Mucosa of descending colon (tissue), 3 donors: Measurements from ENCODE around the gene PTPRD. TPM values are rescaled to one million over a fixed set of nuclear protein-coding genes. Genes with fewer than 3 reads are reported as not detected.

ENCODE experiments used
- ATAC-seq: fragments of 200-7000 bp; cut with Tn5 transposase; one replicate; pipeline ENCODE4 v1.9.1; 2020; ENCODE audit warnings: mild to moderate bottlenecking, moderate library complexity
- DNase-seq, 3 donors: peaks; one replicate each; pipeline ENCODE4 v3.0.0-alpha.2; 2020
- H3K36me3 ChIP-seq: fragments of 200-600 bp; one replicate; pipeline ENCODE4 v1.8.0; 2021; ENCODE audit warnings: low read depth, mild to moderate bottlenecking
- H3K4me1 ChIP-seq: fragments of 200-600 bp; one replicate; pipeline ENCODE4 v1.8.0; 2021; ENCODE audit warnings: low read depth, mild to moderate bottlenecking
- H3K4me3 ChIP-seq: fragments of 200-600 bp; one replicate; pipeline ENCODE4 v1.8.0; 2021; ENCODE audit warnings: mild to moderate bottlenecking
- H3K9me3 ChIP-seq: fragments of 200-600 bp; one replicate; pipeline ENCODE4 v1.8.0; 2021; ENCODE audit warnings: mild to moderate bottlenecking
- CTCF ChIP-seq: fragments of 200-600 bp; IDR thresholded peaks from one replicate; pipeline ENCODE4 v1.8.0; 2022; ENCODE audit warnings: antibody characterized with exemption, mild to moderate bottlenecking
- intact Hi-C, 2 donors: fragments of 100-400 bp; cut with DNase I in 1 of 2; cut with micrococcal nuclease in 1 of 2; formaldehyde crosslinking; loops; one replicate each; pipeline versions ENCODE4 v1.11.0 to v1.11.1; 2022; cut with DNase I, micrococcal nuclease
- total RNA-seq, 3 donors: library from RNA; stranded (reverse); fragmentation: NEBNext Ultra II Directional in 2 of 3; extraction: Animal tissue kit (Norgen Biotek cat#: 25700) in 2 of 3; gene quantifications; one replicate each; pipeline versions ENCODE4 v1.2.1 to v1.2.4, GENCODE V29; 2021 to 2023
- donor health status: DM: no; HTN: no; CAD: no; lungs with moderate emphysema.
- donor health status: DM: no; HTN: no; CAD: no.
- donor health status: DM: no; HTN: yes; CAD: no.

The PTPRD gene
- total RNA-seq, 3 donors from 2014 or later: 52.7 to 128 (median 113) TPM

DNA sequence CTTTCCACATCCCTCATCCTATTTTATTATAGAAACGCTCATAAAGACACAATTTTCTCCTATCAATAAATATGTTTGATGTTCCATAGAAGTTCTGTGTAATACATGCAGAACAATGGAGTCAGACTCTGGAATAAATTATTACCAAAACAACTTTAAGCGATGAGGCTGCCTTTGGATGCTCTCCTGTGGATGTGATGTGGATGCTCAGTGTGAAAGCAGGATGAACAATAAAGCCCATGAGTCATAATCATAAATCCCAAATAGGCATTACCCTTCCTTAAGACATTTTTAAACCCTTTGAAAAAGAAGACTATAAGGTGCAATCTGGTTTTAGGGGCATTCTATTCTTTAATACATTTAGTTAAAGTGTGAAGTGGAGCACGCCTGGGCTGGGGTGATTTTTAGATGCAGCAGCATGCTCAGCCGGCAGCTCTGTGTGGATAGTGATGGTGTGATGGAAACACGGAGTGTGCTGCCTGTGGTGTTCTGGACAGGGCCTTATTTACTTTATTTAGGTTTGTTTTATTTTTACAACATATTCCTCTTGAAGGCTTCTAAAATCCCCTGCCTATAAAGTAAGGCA is 991.4 kb downstream of the PTPRD start:
- Histone ChIP-seq H3K4me1 (no peaks in the 10 kb centered on the region), H3K9me3 (no peaks in the 10 kb centered on the region), H3K4me3 (no peak overlapping the region), H3K36me3 (no peaks in the 10 kb centered on the region)
- no peak for DNase-seq
- ATAC-seq: no peak
- intact Hi-C loops: no loop called here
- no peak for TF ChIP-seq CTCF

DNA sequence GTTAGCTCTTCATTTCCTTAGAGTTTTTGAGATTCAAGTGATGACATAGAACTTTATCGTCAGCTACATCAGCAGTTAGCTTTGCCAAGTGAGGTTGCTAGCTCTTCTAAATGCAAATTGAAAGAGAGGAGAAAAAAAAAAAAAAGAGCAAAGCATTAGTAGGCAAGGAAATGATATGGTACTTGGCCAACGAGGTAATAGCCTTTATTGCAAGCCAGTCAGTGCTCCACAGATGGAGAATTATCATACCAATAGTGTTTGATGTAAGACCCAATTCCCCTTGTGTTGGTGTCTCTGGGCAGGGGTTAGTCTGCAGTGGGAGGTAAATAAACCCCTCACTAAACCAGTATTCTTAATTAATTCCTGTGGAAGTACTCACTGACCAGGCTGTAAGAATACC is 992.1 kb downstream of the PTPRD start:
- ATAC-seq (no peak), DNase-seq (no peak)
- Histone ChIP-seq H3K9me3 (no peaks in the 10 kb centered on the region), H3K4me3 (no peak overlapping the region), H3K4me1 (no peaks in the 10 kb centered on the region), H3K36me3 (no peaks in the 10 kb centered on the region)
- no peak for TF ChIP-seq CTCF
- intact Hi-C loops: no loop called here

GRCh38 chr9:9615086-9615485 is 997.7 kb downstream of the PTPRD start:
- DNase-seq (no peak), ATAC-seq (no peak)
- Histone ChIP-seq H3K4me1 (no peaks in the 10 kb centered on the region), H3K9me3 (no peaks in the 10 kb centered on the region), H3K36me3 (no peaks in the 10 kb centered on the region), H3K4me3 (no peak overlapping the region)
- no peak for TF ChIP-seq CTCF
- intact Hi-C loops: no loop called here

DNA sequence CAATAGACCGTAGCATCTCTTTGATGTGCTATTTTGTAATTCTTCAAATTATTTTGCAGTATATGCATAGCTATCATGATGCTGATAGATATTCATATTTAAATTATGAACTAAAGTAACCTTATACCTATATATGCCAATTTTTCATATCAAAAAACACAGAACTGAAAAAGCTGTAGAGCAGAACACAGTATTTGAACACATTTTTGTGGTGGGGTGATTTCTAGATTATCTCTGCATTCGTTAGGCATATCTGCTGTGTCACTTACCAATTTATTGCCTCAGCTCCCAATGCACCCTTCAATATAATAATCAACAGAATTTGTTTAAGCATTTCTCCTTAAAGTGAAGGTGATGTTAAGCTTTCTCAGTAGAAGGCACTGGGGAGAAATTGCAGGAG is 998.2 kb downstream of the PTPRD start:
- Histone ChIP-seq H3K9me3 (no peaks in the 10 kb centered on the region), H3K4me3 (no peak overlapping the region), H3K36me3 (no peaks in the 10 kb centered on the region), H3K4me1 (no peaks in the 10 kb centered on the region)
- TF ChIP-seq CTCF: no peak
- intact Hi-C loops: no loop called here
- ATAC-seq (no peak), DNase-seq (no peak)

GRCh38 chr9:9612755-9613154 is 1000.0 kb downstream of the PTPRD start:
- H3K36me3 ChIP-seq: no peaks in the 10 kb centered on the region
- no peak for DNase-seq
- H3K9me3 ChIP-seq: no peaks in the 10 kb centered on the region
- H3K4me1 ChIP-seq: no peaks in the 10 kb centered on the region
- H3K4me3 ChIP-seq: no peak overlapping the region
- TF ChIP-seq CTCF: no peak
- intact Hi-C loops: no loop called here
- ATAC-seq: no peak

DNA sequence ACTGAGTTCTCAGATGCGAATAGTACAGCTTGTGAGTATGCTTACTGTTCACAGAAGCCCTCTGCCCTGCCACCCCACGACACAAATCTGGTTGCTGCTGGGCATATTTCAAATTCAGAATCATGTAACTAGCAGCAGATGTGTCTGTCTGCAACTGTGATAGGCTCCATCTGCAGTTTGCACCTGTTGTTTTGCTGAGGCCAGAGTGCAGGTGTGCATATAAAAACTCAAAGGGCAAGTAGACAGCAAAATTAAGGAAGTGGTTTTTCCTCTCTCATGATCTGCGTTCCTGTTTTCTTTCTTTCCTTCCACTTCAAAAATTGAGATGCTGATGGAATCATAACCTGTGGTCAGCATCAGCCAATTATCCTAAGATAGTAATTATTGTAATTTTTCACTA is 1000.5 kb downstream of the PTPRD start:
- Histone ChIP-seq H3K36me3 (no peaks in the 10 kb centered on the region), H3K4me3 (no peak overlapping the region), H3K9me3 (no peaks in the 10 kb centered on the region), H3K4me1 (no peaks in the 10 kb centered on the region)
- ATAC-seq (peak; percentile 45), DNase-seq (peak in 1 of 3 donors; percentile 28)
- TF ChIP-seq CTCF: no peak
- intact Hi-C loops: no loop called here
